Kasumi-1 (cell line): Measurements from ENCODE around the gene CCDC85B.
"Not testable (repeated sequence)": the region's sequence is repeated elsewhere in the genome, so short reads cannot be mapped to it uniquely, and the experiment has no call there.

Experiments used
- DNase-seq, 2 experiments: peaks; one replicate each; lab custom pipeline; 2025; lab: John Stamatoyannopoulos, UW

Gene CCDC85B

GRCh38 chr11:65887723-65888162 is 2.7 kb upstream of the CCDC85B start:
- DNase-seq = no peak

GRCh38 chr11:65888163-65888814 is 2.2 kb upstream of the CCDC85B start, which contains the start of gene FIBP:
TSS of gene FIBP (minus strand) at chr11:65888471. CDS start at chr11:65888418, 53 bp downstream.
- DNase-seq = peak; percentile 90 to 95

GRCh38 chr11:65891219-65892136 is 1.0 kb downstream of the CCDC85B start:
- DNase-seq = peak; percentile 55 to 59

- DNase-seq = not testable (repeated sequence)
Observed at GRCh38 chr11:65892137-65892540, 1.7 kb downstream of the CCDC85B start.

- no peak for DNase-seq
Observed at GRCh38 chr11:65892661-65893317, 2.3 kb downstream of the CCDC85B start.

GRCh38 chr11:65894034-65894591 is 3.6 kb downstream of the CCDC85B start:
- peak; percentile 45 to 46 for DNase-seq

GRCh38 chr11:65895482-65895981 is 5.1 kb downstream of the CCDC85B start:
- DNase-seq = no peak

DNA sequence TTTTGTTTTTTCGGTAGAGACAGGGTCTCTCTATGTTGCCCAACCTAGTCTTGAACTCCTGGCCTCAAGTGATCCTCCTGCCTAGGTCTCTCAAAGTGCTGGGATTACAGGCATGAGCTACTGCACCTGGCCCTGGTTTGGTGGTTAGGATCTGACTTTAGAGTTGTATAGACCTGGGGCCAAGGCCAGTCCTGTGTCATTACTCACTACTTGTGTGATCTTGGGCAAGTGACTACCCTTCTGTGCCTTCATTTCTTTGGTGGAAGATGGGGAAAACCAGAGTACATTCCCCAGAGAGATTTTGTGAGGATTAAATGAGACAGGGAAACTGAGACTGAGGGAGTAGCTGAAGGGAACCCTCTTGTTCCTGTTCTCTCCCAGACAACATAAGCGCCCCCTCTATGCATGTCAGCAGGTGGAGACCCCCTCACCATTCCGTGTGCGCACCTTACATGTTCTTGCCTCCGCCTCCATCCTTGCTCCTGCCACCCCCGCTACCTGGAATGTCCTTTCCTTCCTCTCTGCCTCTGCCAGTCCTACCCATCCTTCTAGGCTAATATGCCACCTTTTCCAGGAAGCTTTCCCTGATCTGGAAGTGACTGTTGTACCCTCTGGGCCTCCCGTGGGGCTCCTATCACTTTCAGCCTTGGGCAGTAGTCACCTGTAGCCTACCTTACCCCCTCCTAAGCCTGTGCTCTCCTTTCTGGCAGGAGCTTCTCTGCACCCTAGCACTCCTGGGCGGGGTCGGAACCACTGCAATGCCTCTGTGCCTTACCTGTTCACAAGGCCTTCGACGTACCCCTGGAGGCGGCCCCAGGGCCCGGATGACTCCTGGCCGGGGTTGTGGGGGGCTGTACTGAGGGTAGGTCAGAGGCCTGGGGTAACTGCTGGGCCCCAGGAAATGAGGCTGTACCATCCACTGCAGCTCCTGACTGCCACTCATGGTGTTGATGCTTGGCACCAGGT is 5.8 kb downstream of the CCDC85B start:
- no peak for DNase-seq

GRCh38 chr11:65897020-65897471 is 6.6 kb downstream of the CCDC85B start:
- no peak for DNase-seq

DNA sequence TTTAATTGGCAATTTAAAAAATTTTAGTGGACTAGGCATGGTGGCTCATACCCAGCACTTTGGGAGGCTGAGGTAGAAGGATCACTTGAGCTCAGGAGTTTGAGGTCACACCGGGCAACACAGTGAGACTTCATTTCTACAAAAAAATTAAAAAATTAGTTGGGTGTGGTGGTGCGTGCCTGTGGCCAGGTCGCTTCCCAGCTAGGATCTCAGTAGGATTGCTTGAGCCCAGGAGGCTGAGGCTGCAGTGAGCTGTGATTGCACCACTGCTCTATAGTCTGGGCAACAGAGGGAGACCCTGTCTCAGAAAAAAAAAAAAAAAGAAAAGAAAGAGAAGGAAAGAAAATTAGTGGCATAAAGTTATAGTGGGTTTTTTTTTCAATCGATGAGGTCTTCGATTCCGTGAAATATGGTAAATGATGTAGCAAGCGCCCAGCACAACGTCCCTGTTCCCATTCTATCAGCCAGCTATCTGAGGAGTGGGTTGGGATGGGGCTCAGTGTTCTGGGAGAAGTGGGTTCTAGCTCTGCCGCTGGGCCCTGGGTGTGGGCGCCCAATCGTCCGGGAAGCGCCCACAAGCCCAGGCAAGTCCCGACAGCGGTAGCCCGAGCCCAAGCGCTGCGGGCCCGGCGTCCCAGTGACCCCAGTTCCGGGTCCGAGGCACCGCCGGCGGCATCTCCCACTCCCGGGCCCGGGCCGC is 8.3 kb downstream of the CCDC85B start:
- no peak for DNase-seq

GRCh38 chr11:65899356-65900124 is 9.1 kb downstream of the CCDC85B start:
- peak; percentile 8 to 12 for DNase-seq

DNA sequence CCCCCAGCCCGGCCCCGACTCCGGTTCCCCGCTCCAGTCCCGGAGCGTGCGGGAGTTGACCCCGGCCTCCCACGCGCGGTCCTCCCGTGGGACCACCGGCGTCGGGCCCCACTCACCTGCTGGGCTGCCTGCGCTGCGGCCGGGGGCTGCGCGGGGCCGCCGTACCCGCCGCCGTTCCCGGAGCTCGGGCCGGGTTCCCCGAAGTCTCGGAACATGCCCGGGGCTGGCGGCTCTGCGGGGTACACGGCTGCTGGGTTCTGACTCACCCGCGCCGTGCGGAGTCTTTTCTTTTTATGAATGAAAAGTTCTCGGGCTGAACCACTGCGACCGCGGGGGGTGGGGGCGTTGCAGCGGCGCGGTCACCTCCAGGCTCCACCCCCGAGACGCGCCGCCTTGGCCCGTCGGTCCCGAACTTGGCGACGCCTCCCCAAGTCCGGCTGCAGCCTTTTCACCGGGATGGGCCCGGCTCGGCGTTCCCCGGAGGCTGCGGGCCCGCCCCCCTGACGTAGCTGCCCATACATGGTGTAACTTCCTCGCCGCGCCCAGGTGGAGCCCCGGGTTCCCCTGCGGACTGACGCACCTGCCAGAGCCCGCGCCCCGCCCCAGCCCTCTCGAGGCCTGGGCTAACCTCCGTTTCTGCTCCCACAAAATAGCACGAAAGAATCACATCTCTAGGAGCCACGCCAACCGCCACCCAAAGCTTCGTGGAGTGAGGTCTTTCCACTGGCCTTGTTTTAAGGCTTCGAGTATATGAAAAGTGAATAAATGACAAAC is 9.8 kb downstream of the CCDC85B start, which contains the start of gene FOSL1:
FOSL1 (minus strand) TSS at position 264 of the 774 bp plus-strand sequence; CDS start at position 215, 49 bp downstream.
- DNase-seq = peak; percentile 65 to 72

DNA sequence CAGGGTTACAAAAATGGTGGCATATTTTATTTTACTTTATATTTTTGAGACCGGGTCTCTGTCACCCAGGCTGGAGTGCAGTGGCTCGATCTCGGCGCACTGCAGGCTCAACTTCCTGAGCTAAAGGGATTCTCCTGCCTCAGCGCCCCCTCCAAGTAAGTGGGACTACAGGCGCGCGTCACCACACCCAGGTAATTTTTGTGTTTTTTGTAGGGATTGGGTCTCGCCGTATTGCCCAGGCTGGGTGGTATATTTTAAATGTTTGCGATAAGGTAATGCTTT is 10.4 kb downstream of the CCDC85B start:
- DNase-seq = no peak

GRCh38 chr11:65903068-65903481 is 12.6 kb downstream of the CCDC85B start:
- DNase-seq = peak; percentile 63 to 74

GRCh38 chr11:65903715-65904114 is 13.2 kb downstream of the CCDC85B start:
- no peak for DNase-seq

DNA sequence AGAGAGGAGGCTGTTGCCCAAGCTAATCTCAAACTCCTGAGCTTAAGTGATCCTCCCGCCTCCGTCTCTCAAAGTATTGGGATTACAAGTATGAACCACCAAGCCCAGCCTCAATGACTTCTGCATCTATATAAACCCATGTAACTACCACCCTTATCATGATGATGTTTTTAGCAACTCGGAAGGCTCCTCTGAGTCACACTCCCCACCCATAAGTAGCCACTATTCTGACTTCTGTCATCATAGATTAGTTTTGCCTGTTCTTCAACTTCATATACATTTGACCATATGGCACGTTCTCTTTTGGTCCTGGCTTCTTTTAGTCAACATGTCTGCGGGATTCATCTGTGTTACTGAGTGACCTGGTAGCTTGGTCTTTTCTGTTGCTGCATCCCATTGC is 16.1 kb downstream of the CCDC85B start:
- DNase-seq = no peak

DNA sequence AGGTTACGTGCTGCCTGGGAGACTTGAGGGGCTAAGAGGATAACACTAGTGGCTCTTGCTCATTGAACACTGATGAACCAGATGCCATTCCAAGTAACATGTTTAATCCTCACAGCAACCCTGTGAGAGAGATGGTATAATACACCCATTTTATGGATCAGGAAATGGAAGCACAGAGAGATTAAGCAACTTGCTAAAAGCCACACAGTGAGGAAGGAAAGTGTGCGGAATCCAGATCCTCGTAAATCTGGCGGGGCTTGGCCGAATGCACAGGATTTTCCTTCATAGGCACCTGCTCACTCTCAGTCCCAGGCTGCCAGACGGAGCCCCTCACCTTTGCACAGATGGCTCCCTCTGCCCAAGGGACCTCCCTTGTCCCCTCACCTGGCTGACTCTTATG is 17.4 kb downstream of the CCDC85B start:
- DNase-seq = no peak
